HCT116 (cell line): ENCODE measurements around the gene POLRMT. TPM values are rescaled to one million over a fixed set of nuclear protein-coding genes. Genes with fewer than 3 reads are reported as not detected.
A peak's percentile ranks its signal among the peaks of the same experiment; 100 is the strongest.

Source experiments
- ATAC-seq: fragments of 200-7000 bp; cut with Tn5 transposase; 2 replicates; pipeline ENCODE4 v1.9.1; 2020; ENCODE audit warnings: mild to moderate bottlenecking, moderate library complexity
- BruUV-seq: library from RNA; stranded (reverse); fragments of 400-500 nt; replicated peaks from 2 replicates; lab custom pipeline; 2021; lab: Mats Ljungman, UMichigan
- CTCF ChIA-PET: fragments of 300-600 bp; sonication (Branson Sonifier 250); formaldehyde crosslinking; loops from one replicate; lab custom pipeline; 2021; ENCODE audit warnings: antibody characterized with exemption; lab: Charles Lee
- POLR2A ChIA-PET: fragments of 300-600, 350-600 bp; sonication (Branson Sonifier 250); formaldehyde crosslinking; loops from one replicate; lab custom pipeline; 2021; ENCODE audit warnings: antibody characterized with exemption; lab: Charles Lee
- RAD21 ChIA-PET, 2 experiments: fragments of 300-600 bp; sonication (Branson Sonifier 250); formaldehyde crosslinking; loops; one replicate each; lab custom pipeline; 2023; ENCODE audit warnings: low total read pairs in 2 of 2; ENCODE audit not compliant: uncharacterized antibody in 2 of 2, unreplicated experiment in 2 of 2, low non-redundant PET in 1 of 2; lab: Charles Lee
- DNase-seq: peaks from one replicate; pipeline ENCODE4 v3.0.0-alpha.2; 2010; ENCODE audit warnings: low read depth, low spot score
- H2AFZ ChIP-seq: fragments of 200-600 bp; shearing (Covaris generic), sonication (generic); 2 replicates; pipeline ENCODE4 v1.6.1; 2017; ENCODE audit warnings: low read depth, mixed run types, mixed read lengths, antibody characterized with exemption, low read length; ENCODE audit not compliant: poor library complexity, severe bottlenecking
- H3K27ac ChIP-seq: 2 replicates; pipeline ENCODE4 v1.5.1; 2012; ENCODE audit warnings: low read depth, low read length
- H3K27me3 ChIP-seq: fragments of 200-600 bp; sonication (generic); 2 replicates; pipeline ENCODE4 v1.6.1; 2016; ENCODE audit warnings: mixed run types, low read length, mixed read lengths; ENCODE audit not compliant: insufficient read depth
- H3K36me3 ChIP-seq, 2 experiments: fragments of 200-500 bp in 1 of 2; fragments of 200-600 bp in 1 of 2; sonication (Bioruptor generic) in 1 of 2; sonication (generic) in 1 of 2; 2 replicates each; pipeline versions ENCODE4 v1.5.1 to v1.6.1; 2014 to 2016; ENCODE audit warnings: low read length in 2 of 2, inconsistent platforms in 1 of 2, mixed read lengths in 1 of 2, mixed run types in 1 of 2; ENCODE audit not compliant: insufficient read depth in 2 of 2, control insufficient read depth in 1 of 2
- H3K4me1 ChIP-seq, 2 experiments: fragments of 200-600 bp in 1 of 2; sonication (generic) in 1 of 2; 2 replicates each; pipeline versions ENCODE4 v1.5.1 to v1.6.1; 2012 to 2017; ENCODE audit warnings: low read length in 2 of 2, inconsistent platforms in 1 of 2, mild to moderate bottlenecking in 1 of 2, mixed read lengths in 1 of 2, mixed run types in 1 of 2, moderate library complexity in 1 of 2; ENCODE audit not compliant: insufficient read depth in 2 of 2, control insufficient read depth in 1 of 2
- H3K4me2 ChIP-seq: fragments of 200-600 bp; sonication (generic); 2 replicates; pipeline ENCODE4 v1.6.1; 2017; ENCODE audit warnings: mixed run types, low read length, mixed read lengths
- H3K4me3 ChIP-seq, 2 experiments: fragments of 200-600 bp in 1 of 2; sonication (generic) in 1 of 2; replicated peaks in 1 of 2; 2 replicates each; pipeline ENCODE4 v1.5.1; 2011 to 2016; ENCODE audit warnings: low read length in 2 of 2, control low read depth in 1 of 2, low read depth in 1 of 2, mild to moderate bottlenecking in 1 of 2, mixed read lengths in 1 of 2, mixed run types in 1 of 2
- H3K79me2 ChIP-seq: fragments of 200-600 bp; sonication (generic); 2 replicates; pipeline ENCODE4 v1.6.1; 2017; ENCODE audit warnings: mild to moderate bottlenecking, mixed run types, low read length, moderate library complexity, mixed read lengths; ENCODE audit not compliant: insufficient read depth
- H3K9ac ChIP-seq: fragments of 200-600 bp; sonication (generic); 2 replicates; pipeline ENCODE4 v1.6.1; 2016; ENCODE audit warnings: low read length, mixed read lengths
- H3K9me2 ChIP-seq: fragments of 200-600 bp; sonication (generic), shearing (Covaris generic); 2 replicates; pipeline ENCODE4 v1.6.1; 2017; ENCODE audit warnings: mixed run types, mild to moderate bottlenecking, moderate library complexity; ENCODE audit not compliant: insufficient read depth
- H3K9me3 ChIP-seq, 2 experiments: fragments of 200-500 bp in 1 of 2; fragments of 200-600 bp in 1 of 2; sonication (Bioruptor generic) in 1 of 2; sonication (generic) in 1 of 2; 2 replicates each; pipeline ENCODE4 v1.6.1; 2014 to 2017; ENCODE audit warnings: low read length in 2 of 2, mixed read lengths in 2 of 2, inconsistent platforms in 1 of 2, low read depth in 1 of 2, mild to moderate bottlenecking in 1 of 2, mixed run types in 1 of 2, moderate library complexity in 1 of 2; ENCODE audit not compliant: control insufficient read depth in 1 of 2, insufficient read depth in 1 of 2
- H4K20me1 ChIP-seq: fragments of 200-600 bp; sonication (generic), shearing (Covaris generic); 2 replicates; pipeline ENCODE4 v1.6.1; 2017; ENCODE audit warnings: mixed run types, mild to moderate bottlenecking, moderate library complexity; ENCODE audit not compliant: insufficient read depth
- ATF3 ChIP-seq: IDR thresholded peaks from 2 replicates; pipeline ENCODE4 v1.6.1; 2012
- CBX3 ChIP-seq: IDR thresholded peaks from 2 replicates; pipeline ENCODE4 v1.6.1; 2012; ENCODE audit warnings: low read depth
- CTCF ChIP-seq, 3 experiments: fragments of 200-600 bp in 1 of 3; sonication (generic) in 1 of 3; IDR thresholded peaks in 2 of 3; conservative IDR thresholded peaks in 1 of 3; 2 replicates each; pipeline ENCODE4 v1.5.1; 2012 to 2017; ENCODE audit warnings: low read depth in 2 of 3, low read length in 2 of 3, antibody characterized with exemption in 1 of 3, borderline replicate concordance in 1 of 3, control low read depth in 1 of 3, mild to moderate bottlenecking in 1 of 3, mixed read lengths in 1 of 3, mixed run types in 1 of 3, moderate library complexity in 1 of 3; ENCODE audit not compliant: insufficient read depth in 1 of 3
- EZH2 ChIP-seq: fragments of 200-600 bp; sonication (generic); IDR thresholded peaks from 2 replicates; pipeline ENCODE4 v1.6.1; 2017; ENCODE audit warnings: antibody characterized with exemption, mixed run types
- EZH2phosphoT487 ChIP-seq: fragments of 200-600 bp; IDR thresholded peaks from 2 replicates; pipeline ENCODE4 v1.6.1; 2018; ENCODE audit warnings: antibody characterized with exemption, borderline replicate concordance
- FOSL1 ChIP-seq: IDR thresholded peaks from 2 replicates; pipeline ENCODE4 v1.6.1; 2012; ENCODE audit warnings: low read depth
- MAX ChIP-seq: IDR thresholded peaks from 2 replicates; pipeline ENCODE4 v1.6.1; 2012
- POLR2A ChIP-seq: IDR thresholded peaks from 2 replicates; pipeline ENCODE4 v1.7.0; 2011; ENCODE audit warnings: borderline replicate concordance; ENCODE audit not compliant: insufficient read depth, insufficient read length; ENCODE audit errors: extremely low read depth
- POLR2AphosphoS5 ChIP-seq: IDR thresholded peaks from 2 replicates; pipeline ENCODE4 v1.6.1; 2011; ENCODE audit warnings: mild to moderate bottlenecking, low read depth, low read length, moderate library complexity
- RAD21 ChIP-seq: IDR thresholded peaks from 2 replicates; pipeline ENCODE4 v1.6.1; 2012; ENCODE audit warnings: low read depth, mild to moderate bottlenecking
- REST ChIP-seq: IDR thresholded peaks from 2 replicates; pipeline ENCODE4 v1.6.1; 2012; ENCODE audit warnings: low read depth
- SIN3A ChIP-seq: IDR thresholded peaks from 2 replicates; pipeline ENCODE4 v1.6.1; 2012; ENCODE audit warnings: low read depth
- SP1 ChIP-seq: IDR thresholded peaks from 2 replicates; pipeline ENCODE4 v1.6.1; 2012; ENCODE audit warnings: low read depth
- SRF ChIP-seq: IDR thresholded peaks from 2 replicates; pipeline ENCODE4 v1.6.1; 2012; ENCODE audit warnings: low read depth
- YY1 ChIP-seq: IDR thresholded peaks from 2 replicates; pipeline ENCODE4 v1.6.1; 2011; ENCODE audit warnings: low read length, low read depth, moderate library complexity, mild to moderate bottlenecking; ENCODE audit not compliant: insufficient replicate concordance; ENCODE audit errors: extremely low read depth
- ZNF274 ChIP-seq: fragments of 200-500 bp; sonication (Bioruptor generic); IDR thresholded peaks from 2 replicates; pipeline ENCODE4 v1.6.1; 2014; ENCODE audit warnings: mild to moderate bottlenecking, low read depth, low read length, inconsistent platforms
- intact Hi-C: fragments of 100-400 bp; cut with micrococcal nuclease; formaldehyde crosslinking; loops from 2 replicates; pipeline ENCODE4 v1.10.0; 2022
- total RNA-seq: library from RNA; stranded (reverse); gene quantifications from one replicate; pipeline ENCODE4 v1.2.1, GENCODE V29; 2021; ENCODE audit not compliant: unreplicated experiment

Gene POLRMT
- total RNA-seq, 1 experiment from 2014 or later = 138 TPM

- H3K79me2 ChIP-seq = peaks cover 26% of the 10 kb centered on the region
- H3K4me2 ChIP-seq = no peak overlapping the region
- TF ChIP-seq SP1 = no peak
- no peak for TF ChIP-seq CTCF (IDR thresholded peaks at IDR 0.05 in 2 of 3, conservative IDR thresholded peaks at IDR 0.05 in 1 of 3; ENCODE audit: borderline replicate concordance in 1 of 3, insufficient read depth in 1 of 3, low read depth in 2 of 3, low read length in 2 of 3)
- TF ChIP-seq YY1 = no peak
- TF ChIP-seq SIN3A = no peak
- TF ChIP-seq CBX3 = no peak
- no peak for TF ChIP-seq POLR2A
- TF ChIP-seq FOSL1 = no peak
- no peak for TF ChIP-seq RAD21
- no peak for TF ChIP-seq EZH2
- no peak for TF ChIP-seq REST
- no peak for TF ChIP-seq ZNF274
- TF ChIP-seq POLR2AphosphoS5 = no peak
- TF ChIP-seq SRF = no peak
- TF ChIP-seq MAX = no peak
- TF ChIP-seq ATF3 = no peak
- TF ChIP-seq EZH2phosphoT487 = no peak
- intact Hi-C loops = no loop called here
- H3K9ac ChIP-seq = no peak overlapping the region
- RAD21 ChIA-PET = no interaction called here
- POLR2A ChIA-PET = no interaction called here
- no peaks in the 10 kb centered on the region for H3K27me3 ChIP-seq
- peak overlapping the region; percentile 26; the same call in 1 of the 2 replicates for H3K27ac ChIP-seq
- CTCF ChIA-PET = interaction anchor here (1.0 kb wide), 1 partner anchor 9 kb away, joined by 3 read pairs; no protein-coding TSS in a partner anchor
- BruUV-seq = no TSS peak
- peaks cover 5 to 12% of the 10 kb centered on the region in 2 experiments; a peak in 3 of 4 replicates for H3K4me1 ChIP-seq
- H3K9me3 ChIP-seq = no peaks in the 10 kb centered on the region
- no peak for DNase-seq
- 0 out of 2 replicates have a peak, but pooled peaks have one; percentile 1 for ATAC-seq
- H3K36me3 ChIP-seq = peaks cover 15 to 24% of the 10 kb centered on the region in 2 experiments
- H3K4me3 ChIP-seq = no peak overlapping the region
- no peak overlapping the region for H2AFZ ChIP-seq
- H4K20me1 ChIP-seq = no peaks in the 10 kb centered on the region
- no peaks in the 10 kb centered on the region for H3K9me2 ChIP-seq
Observed at GRCh38 chr19:583198-583967, 50.0 kb downstream of the POLRMT start.
